HCT116 (cell line): ENCODE results near the gene CRHR1. TPM values are rescaled to one million over a fixed set of nuclear protein-coding genes. Genes with fewer than 3 reads are reported as not detected.

ENCODE experiments used
- ATAC-seq: fragments of 200-7000 bp; cut with Tn5 transposase; 2 replicates; pipeline ENCODE4 v1.9.1; 2020; ENCODE audit warnings: mild to moderate bottlenecking, moderate library complexity
- BruUV-seq: library from RNA; stranded (reverse); fragments of 400-500 nt; replicated peaks from 2 replicates; lab custom pipeline; 2021; lab: Mats Ljungman, UMichigan
- CTCF ChIA-PET: fragments of 300-600 bp; sonication (Branson Sonifier 250); formaldehyde crosslinking; loops from one replicate; lab custom pipeline; 2021; ENCODE audit warnings: antibody characterized with exemption; lab: Charles Lee
- POLR2A ChIA-PET: fragments of 300-600, 350-600 bp; sonication (Branson Sonifier 250); formaldehyde crosslinking; loops from one replicate; lab custom pipeline; 2021; ENCODE audit warnings: antibody characterized with exemption; lab: Charles Lee
- RAD21 ChIA-PET, 2 experiments: fragments of 300-600 bp; sonication (Branson Sonifier 250); formaldehyde crosslinking; loops; one replicate each; lab custom pipeline; 2023; ENCODE audit warnings: low total read pairs in 2 of 2; ENCODE audit not compliant: uncharacterized antibody in 2 of 2, unreplicated experiment in 2 of 2, low non-redundant PET in 1 of 2; lab: Charles Lee
- DNase-seq: peaks from one replicate; pipeline ENCODE4 v3.0.0-alpha.2; 2010; ENCODE audit warnings: low read depth, low spot score
- H2AFZ ChIP-seq: fragments of 200-600 bp; shearing (Covaris generic), sonication (generic); 2 replicates; pipeline ENCODE4 v1.6.1; 2017; ENCODE audit warnings: low read depth, mixed run types, mixed read lengths, antibody characterized with exemption, low read length; ENCODE audit not compliant: poor library complexity, severe bottlenecking
- H3K27ac ChIP-seq: 2 replicates; pipeline ENCODE4 v1.5.1; 2012; ENCODE audit warnings: low read depth, low read length
- H3K27me3 ChIP-seq: fragments of 200-600 bp; sonication (generic); 2 replicates; pipeline ENCODE4 v1.6.1; 2016; ENCODE audit warnings: mixed run types, low read length, mixed read lengths; ENCODE audit not compliant: insufficient read depth
- H3K36me3 ChIP-seq, 2 experiments: fragments of 200-500 bp in 1 of 2; fragments of 200-600 bp in 1 of 2; sonication (Bioruptor generic) in 1 of 2; sonication (generic) in 1 of 2; 2 replicates each; pipeline versions ENCODE4 v1.5.1 to v1.6.1; 2014 to 2016; ENCODE audit warnings: low read length in 2 of 2, inconsistent platforms in 1 of 2, mixed read lengths in 1 of 2, mixed run types in 1 of 2; ENCODE audit not compliant: insufficient read depth in 2 of 2, control insufficient read depth in 1 of 2
- H3K4me1 ChIP-seq, 2 experiments: fragments of 200-600 bp in 1 of 2; sonication (generic) in 1 of 2; 2 replicates each; pipeline versions ENCODE4 v1.5.1 to v1.6.1; 2012 to 2017; ENCODE audit warnings: low read length in 2 of 2, inconsistent platforms in 1 of 2, mild to moderate bottlenecking in 1 of 2, mixed read lengths in 1 of 2, mixed run types in 1 of 2, moderate library complexity in 1 of 2; ENCODE audit not compliant: insufficient read depth in 2 of 2, control insufficient read depth in 1 of 2
- H3K4me2 ChIP-seq: fragments of 200-600 bp; sonication (generic); 2 replicates; pipeline ENCODE4 v1.6.1; 2017; ENCODE audit warnings: mixed run types, low read length, mixed read lengths
- H3K4me3 ChIP-seq, 2 experiments: fragments of 200-600 bp in 1 of 2; sonication (generic) in 1 of 2; replicated peaks in 1 of 2; 2 replicates each; pipeline ENCODE4 v1.5.1; 2011 to 2016; ENCODE audit warnings: low read length in 2 of 2, control low read depth in 1 of 2, low read depth in 1 of 2, mild to moderate bottlenecking in 1 of 2, mixed read lengths in 1 of 2, mixed run types in 1 of 2
- H3K79me2 ChIP-seq: fragments of 200-600 bp; sonication (generic); 2 replicates; pipeline ENCODE4 v1.6.1; 2017; ENCODE audit warnings: mild to moderate bottlenecking, mixed run types, low read length, moderate library complexity, mixed read lengths; ENCODE audit not compliant: insufficient read depth
- H3K9ac ChIP-seq: fragments of 200-600 bp; sonication (generic); 2 replicates; pipeline ENCODE4 v1.6.1; 2016; ENCODE audit warnings: low read length, mixed read lengths
- H3K9me2 ChIP-seq: fragments of 200-600 bp; sonication (generic), shearing (Covaris generic); 2 replicates; pipeline ENCODE4 v1.6.1; 2017; ENCODE audit warnings: mixed run types, mild to moderate bottlenecking, moderate library complexity; ENCODE audit not compliant: insufficient read depth
- H3K9me3 ChIP-seq, 2 experiments: fragments of 200-500 bp in 1 of 2; fragments of 200-600 bp in 1 of 2; sonication (Bioruptor generic) in 1 of 2; sonication (generic) in 1 of 2; 2 replicates each; pipeline ENCODE4 v1.6.1; 2014 to 2017; ENCODE audit warnings: low read length in 2 of 2, mixed read lengths in 2 of 2, inconsistent platforms in 1 of 2, low read depth in 1 of 2, mild to moderate bottlenecking in 1 of 2, mixed run types in 1 of 2, moderate library complexity in 1 of 2; ENCODE audit not compliant: control insufficient read depth in 1 of 2, insufficient read depth in 1 of 2
- H4K20me1 ChIP-seq: fragments of 200-600 bp; sonication (generic), shearing (Covaris generic); 2 replicates; pipeline ENCODE4 v1.6.1; 2017; ENCODE audit warnings: mixed run types, mild to moderate bottlenecking, moderate library complexity; ENCODE audit not compliant: insufficient read depth
- CBX3 ChIP-seq: IDR thresholded peaks from 2 replicates; pipeline ENCODE4 v1.6.1; 2012; ENCODE audit warnings: low read depth
- CTCF ChIP-seq, 3 experiments: fragments of 200-600 bp in 1 of 3; sonication (generic) in 1 of 3; IDR thresholded peaks in 2 of 3; conservative IDR thresholded peaks in 1 of 3; 2 replicates each; pipeline ENCODE4 v1.5.1; 2012 to 2017; ENCODE audit warnings: low read depth in 2 of 3, low read length in 2 of 3, antibody characterized with exemption in 1 of 3, borderline replicate concordance in 1 of 3, control low read depth in 1 of 3, mild to moderate bottlenecking in 1 of 3, mixed read lengths in 1 of 3, mixed run types in 1 of 3, moderate library complexity in 1 of 3; ENCODE audit not compliant: insufficient read depth in 1 of 3
- ELF1 ChIP-seq: IDR thresholded peaks from 2 replicates; pipeline ENCODE4 v1.6.1; 2012; ENCODE audit warnings: low read depth, borderline replicate concordance
- EZH2phosphoT487 ChIP-seq: fragments of 200-600 bp; IDR thresholded peaks from 2 replicates; pipeline ENCODE4 v1.6.1; 2018; ENCODE audit warnings: antibody characterized with exemption, borderline replicate concordance
- POLR2A ChIP-seq: IDR thresholded peaks from 2 replicates; pipeline ENCODE4 v1.7.0; 2011; ENCODE audit warnings: borderline replicate concordance; ENCODE audit not compliant: insufficient read depth, insufficient read length; ENCODE audit errors: extremely low read depth
- SIN3A ChIP-seq: IDR thresholded peaks from 2 replicates; pipeline ENCODE4 v1.6.1; 2012; ENCODE audit warnings: low read depth
- SP1 ChIP-seq: IDR thresholded peaks from 2 replicates; pipeline ENCODE4 v1.6.1; 2012; ENCODE audit warnings: low read depth
- intact Hi-C: fragments of 100-400 bp; cut with micrococcal nuclease; formaldehyde crosslinking; loops from 2 replicates; pipeline ENCODE4 v1.10.0; 2022
- total RNA-seq: library from RNA; stranded (reverse); gene quantifications from one replicate; pipeline ENCODE4 v1.2.1, GENCODE V29; 2021; ENCODE audit not compliant: unreplicated experiment

CRHR1 gene
- total RNA-seq, 1 experiment from 2014 or later: 0.12 TPM

- CTCF ChIA-PET: interaction anchor here (10.6 kb wide), 1 partner anchor 197 kb away, joined by 163 read pairs; no protein-coding TSS in a partner anchor
- RAD21 ChIA-PET: interaction anchor here in 1 of 2 experiments (1.3 kb wide), 1 partner anchor 197 kb away, joined by 3 read pairs; no protein-coding TSS in a partner anchor
- Histone ChIP-seq H3K27me3 (no peaks in the 10 kb centered on the region; the same call in 1 of the 2 replicates), H3K4me3 (no peak overlapping the region), H4K20me1 (no peaks in the 10 kb centered on the region), H3K4me2 (no peak overlapping the region), H3K4me1 (peaks cover 0 to 8% of the 10 kb centered on the region in 2 experiments; a peak in 2 of 4 replicates), H3K36me3 (no peaks in the 10 kb centered on the region)
- ATAC-seq: no peak
- POLR2A ChIA-PET: no interaction called here
- DNase-seq: no peak
- intact Hi-C loops: no loop called here
- no TSS peak for BruUV-seq
- TF ChIP-seq CTCF (IDR thresholded peaks at IDR 0.05 in 2 of 3, conservative IDR thresholded peaks at IDR 0.05 in 1 of 3; ENCODE audit: borderline replicate concordance in 1 of 3, insufficient read depth in 1 of 3, low read depth in 2 of 3, low read length in 2 of 3) (no peak), POLR2A (no peak), SP1 (no peak), CBX3 (no peak), EZH2phosphoT487 (no peak), SIN3A (no peak), ELF1 (no peak)
- TF ChIP-seq, all 23 proteins: peak for 0
- no peak overlapping the region for H2AFZ ChIP-seq
- H3K9me2 ChIP-seq: no peaks in the 10 kb centered on the region
- H3K9ac ChIP-seq: no peak overlapping the region
- no peaks in the 10 kb centered on the region for H3K9me3 ChIP-seq
- no peak overlapping the region for H3K27ac ChIP-seq
- H3K79me2 ChIP-seq: no peaks in the 10 kb centered on the region
These were observed 53.5 kb downstream of the CRHR1 start for GRCh38 chr17:45837603-45838002.

GRCh38 chr17:45838751-45839295 lies 54.7 kb downstream of the CRHR1 start:
- intact Hi-C loops: no loop called here
- Histone ChIP-seq H3K27me3 (no peaks in the 10 kb centered on the region; the same call in 1 of the 2 replicates), H3K36me3 (no peaks in the 10 kb centered on the region), H3K9ac (no peak overlapping the region), H3K9me2 (no peaks in the 10 kb centered on the region), H3K79me2 (no peaks in the 10 kb centered on the region), H3K4me3 (no peak overlapping the region), H3K27ac (no peak overlapping the region), H3K9me3 (no peaks in the 10 kb centered on the region), H3K4me2 (no peak overlapping the region), H3K4me1 (peaks cover 0 to 8% of the 10 kb centered on the region in 2 experiments; a peak in 2 of 4 replicates), H2AFZ (no peak overlapping the region), H4K20me1 (no peaks in the 10 kb centered on the region)
- ATAC-seq (no peak), DNase-seq (no peak)
- ChIA-PET CTCF (interaction anchor here (10.6 kb wide), 1 partner anchor 198 kb away, joined by 163 read pairs; no protein-coding TSS in a partner anchor), RAD21 (no interaction called here), POLR2A (no interaction called here)
- BruUV-seq: no TSS peak
- no peak for TF ChIP-seq CBX3
- TF ChIP-seq SIN3A: no peak
